K562 (cell line): Measurements from ENCODE around the gene CREB3L4. TPM values are rescaled to one million over a fixed set of nuclear protein-coding genes. Genes with fewer than 3 reads are reported as not detected.

Experiments used
- ATF1 ChIP-seq, 2 experiments: fragments of 450-650 bp in 1 of 2; IDR thresholded peaks; 2 replicates each; pipeline ENCODE4 v1.6.1; 2016; ENCODE audit warnings: missing compliant biosample characterization in 1 of 2, missing genetic modification characterization in 1 of 2
- ILF3 ChIP-seq: fragments of 450-650 bp; IDR thresholded peaks from 2 replicates; pipeline ENCODE4 v1.6.1; 2018; ENCODE audit warnings: antibody characterized with exemption, mild to moderate bottlenecking, moderate library complexity, borderline replicate concordance
- LEF1 ChIP-seq: fragments of 450-650 bp; IDR thresholded peaks from 2 replicates; pipeline ENCODE4 v1.6.1; 2016; ENCODE audit warnings: mild to moderate bottlenecking
- PHF21A ChIP-seq: fragments of 450-650 bp; IDR thresholded peaks from 2 replicates; pipeline ENCODE4 v1.6.1; 2017; ENCODE audit warnings: low read depth, borderline replicate concordance
- RBBP5 ChIP-seq: fragments of 200-600 bp; sonication (generic); IDR thresholded peaks from 2 replicates; pipeline ENCODE4 v1.6.1; 2012; ENCODE audit warnings: borderline replicate concordance, mild to moderate bottlenecking, low read length, control low read depth, inconsistent platforms; ENCODE audit not compliant: insufficient read depth, poor library complexity, severe bottlenecking
- TFAM ChIP-seq: fragments of 250-450 bp; sonication (Bioruptor Pico); conservative IDR thresholded peaks from 2 replicates; pipeline ENCODE4 v1.5.0; 2021; ENCODE audit warnings: mild to moderate bottlenecking, moderate library complexity
- ZBED1 ChIP-seq: IDR thresholded peaks from 2 replicates; pipeline ENCODE4 v1.6.1; 2014
- ZBTB11 ChIP-seq, 3 experiments: fragments of 200-800 bp in 1 of 3; fragments of 250-450 bp in 1 of 3; fragments of 450-650 bp in 1 of 3; sonication (Bioruptor Pico) in 1 of 3; sonication (Bioruptor generic) in 1 of 3; formaldehyde crosslinking in 1 of 3; IDR thresholded peaks; 2 replicates each; pipeline versions ENCODE4 v1.6.1 to v1.8.0; 2016 to 2022; ENCODE audit warnings: mild to moderate bottlenecking in 2 of 3, missing genetic modification characterization in 2 of 3, missing compliant biosample characterization in 1 of 3, moderate library complexity in 1 of 3
- ZKSCAN8 ChIP-seq: fragments of 200-800 bp; sonication (Bioruptor generic); IDR thresholded peaks from 2 replicates; pipeline ENCODE4 v1.6.1; 2016; ENCODE audit warnings: missing genetic modification characterization, missing compliant biosample characterization
- ZNF24 ChIP-seq: fragments of 450-650 bp; IDR thresholded peaks from 2 replicates; pipeline ENCODE4 v1.6.1; 2016
- ZNF316 ChIP-seq: fragments of 450-650 bp; IDR thresholded peaks from 2 replicates; pipeline ENCODE4 v1.6.1; 2016
- ZNF407 ChIP-seq: fragments of 450-650 bp; IDR thresholded peaks from 2 replicates; pipeline ENCODE4 v1.6.1; 2016; ENCODE audit warnings: low read depth
- ZNF512 ChIP-seq: IDR thresholded peaks from 2 replicates; pipeline ENCODE4 v1.6.1; 2016; ENCODE audit warnings: missing genetic modification characterization, missing compliant biosample characterization
- polyA plus RNA-seq, 8 experiments: library from polyadenylated mRNA; depleted of rRNA in 4 of 8; stranded (reverse) in 5 of 8; unstranded in 3 of 8; fragments of >200 nt; fragmentation: Nextera tagmentation in 2 of 8; fragmentation: Illumina TruSeq in 1 of 8; extraction: Ambion mirVana in 2 of 8; extraction: Trizol in 1 of 8; gene quantifications; 2 replicates each; pipeline versions ENCODE4 v1.2.1 to v1.2.3, GENCODE V29; 2011 to 2014; ENCODE audit warnings: inconsistent platforms in 1 of 8, missing spikeins in 1 of 8
- total RNA-seq, 7 experiments: library from RNA; depleted of rRNA in 6 of 7; stranded (reverse); fragments of >200 nt in 6 of 7; fragmentation: Illumina TruSeq in 2 of 7; extraction: Trizol in 2 of 7; gene quantifications; 2 replicates each; pipeline versions ENCODE4 v1.2.1 to v1.2.3, GENCODE V29; 2011 to 2021; ENCODE audit warnings: low replicate concordance in 1 of 7

The CREB3L4 gene
- total and polyA plus RNA-seq, 9 of the 15 experiments (the other 6 are each of a cell fraction or from before 2014, with no cell fraction given), result 9.9 to 18.6 (median 13.9) TPM

GRCh38 chr1:153919876-153920852, 47.5 kb upstream of the CREB3L4 start (continued):
- peak; percentile 69 for TF ChIP-seq ZNF407
- no peak for TF ChIP-seq ZNF24
- TF ChIP-seq RBBP5, result no peak
- peak; percentile 61; the same call in 1 of the 2 replicates for TF ChIP-seq ZBED1
- TF ChIP-seq LEF1, result peak; percentile 69
- TF ChIP-seq ATF1 (CRISPR knock-in tag; IDR thresholded peaks at IDR 0.05), result no peak
- 0 out of 2 replicates have a peak, but pooled peaks have one; percentile 29 for TF ChIP-seq ATF1 (tag; IDR thresholded peaks at IDR 0.05)
- TF ChIP-seq PHF21A, result no peak
- no peak for TF ChIP-seq TFAM
- no peak for TF ChIP-seq ZKSCAN8 (CRISPR knock-in tag)
- TF ChIP-seq ZNF512 (tag), result no peak
- TF ChIP-seq ZBTB11 (CRISPR knock-in tag; IDR thresholded peaks at IDR 0.05), result peak in 1 of 3 experiments; percentile 89; a peak in 3 of 6 replicates
- no peak for TF ChIP-seq ILF3
- TF ChIP-seq ZNF316, result 0 out of 2 replicates have a peak, but pooled peaks have one; percentile 57
